Endometrial microvascular endothelial cells (primary cell): ENCODE results near the gene PROM2. TPM values are rescaled to one million over a fixed set of nuclear protein-coding genes. Genes with fewer than 3 reads are reported as not detected.

ENCODE experiments used
- in situ Hi-C: cut with HindIII; loops from 2 replicates; pipeline ENCODE4 v1.10.0; 2017; ENCODE audit warnings: low sequenced_read_pairs, low pct_unique_long_range_greater_than_20kb; ENCODE audit errors: inconsistent ontology term
- total RNA-seq: library from RNA; depleted of rRNA; stranded (reverse); fragments of >200 nt; gene quantifications from one replicate; pipeline ENCODE4 v1.2.3, GENCODE V29; 2015; ENCODE audit errors: inconsistent ontology term

PROM2 gene
- total RNA-seq, 1 donor from 2014 or later = not detected

DNA sequence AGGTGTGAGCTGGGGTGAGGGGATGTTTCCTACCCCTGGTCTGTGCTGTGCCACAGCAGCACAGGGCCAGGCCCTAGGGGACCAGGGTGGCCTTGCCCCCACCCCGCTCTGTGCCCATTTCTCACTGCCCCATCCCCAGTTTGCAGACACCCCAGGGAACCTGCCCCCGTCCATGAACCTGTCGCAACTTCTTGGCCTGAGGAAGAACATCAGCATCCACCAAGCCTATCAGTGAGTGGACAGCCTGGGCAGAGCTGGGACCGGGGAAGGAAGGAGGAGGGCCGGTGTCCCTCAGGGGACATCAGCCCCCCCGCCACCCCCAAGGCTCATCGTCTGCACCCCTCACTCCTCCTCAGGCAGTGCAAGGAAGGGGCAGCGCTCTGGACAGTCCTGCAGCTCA lies 7.5 kb downstream of the PROM2 start:
- in situ Hi-C loops = no loop called here

DNA sequence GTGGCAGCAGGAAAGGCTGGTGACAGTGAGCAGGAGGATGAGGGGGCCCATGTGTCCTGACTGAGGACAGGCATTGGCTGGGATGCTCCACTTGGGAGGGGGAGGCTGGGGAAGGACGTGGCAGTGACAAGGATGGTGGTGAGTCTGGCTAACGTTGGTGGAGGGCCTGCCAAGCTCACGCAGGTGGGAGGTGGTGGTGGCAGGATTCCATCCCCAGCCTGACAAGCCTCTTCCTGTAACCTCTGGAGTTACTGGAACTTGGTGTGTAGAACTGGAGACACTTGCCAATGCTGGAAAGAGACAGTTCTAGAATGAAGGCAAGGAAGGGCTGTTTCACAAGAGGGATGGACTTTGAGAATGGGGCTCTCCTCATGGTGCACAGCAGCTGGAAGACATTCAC lies 8.2 kb downstream of the PROM2 start:
- in situ Hi-C loops = no loop called here

DNA sequence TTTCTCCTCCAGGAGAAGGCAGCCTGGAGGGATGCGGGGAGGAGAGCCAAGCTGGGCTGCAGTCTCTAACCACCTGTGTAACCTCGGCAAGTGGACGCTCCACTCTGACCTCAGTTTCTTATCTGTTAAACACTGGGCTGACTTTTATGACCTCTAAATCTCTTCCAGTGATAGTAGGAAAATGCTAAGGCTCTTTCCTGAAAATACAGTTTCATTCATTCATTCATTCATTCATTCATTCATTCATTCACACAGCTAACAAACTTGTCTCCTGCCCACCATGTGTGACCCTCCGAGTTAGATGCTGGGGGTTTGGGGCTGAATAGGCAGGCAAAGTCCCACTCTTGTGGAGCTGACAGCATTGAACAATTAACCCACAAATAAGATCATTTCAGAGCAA lies 9.3 kb downstream of the PROM2 start:
- in situ Hi-C loops = no loop called here

DNA sequence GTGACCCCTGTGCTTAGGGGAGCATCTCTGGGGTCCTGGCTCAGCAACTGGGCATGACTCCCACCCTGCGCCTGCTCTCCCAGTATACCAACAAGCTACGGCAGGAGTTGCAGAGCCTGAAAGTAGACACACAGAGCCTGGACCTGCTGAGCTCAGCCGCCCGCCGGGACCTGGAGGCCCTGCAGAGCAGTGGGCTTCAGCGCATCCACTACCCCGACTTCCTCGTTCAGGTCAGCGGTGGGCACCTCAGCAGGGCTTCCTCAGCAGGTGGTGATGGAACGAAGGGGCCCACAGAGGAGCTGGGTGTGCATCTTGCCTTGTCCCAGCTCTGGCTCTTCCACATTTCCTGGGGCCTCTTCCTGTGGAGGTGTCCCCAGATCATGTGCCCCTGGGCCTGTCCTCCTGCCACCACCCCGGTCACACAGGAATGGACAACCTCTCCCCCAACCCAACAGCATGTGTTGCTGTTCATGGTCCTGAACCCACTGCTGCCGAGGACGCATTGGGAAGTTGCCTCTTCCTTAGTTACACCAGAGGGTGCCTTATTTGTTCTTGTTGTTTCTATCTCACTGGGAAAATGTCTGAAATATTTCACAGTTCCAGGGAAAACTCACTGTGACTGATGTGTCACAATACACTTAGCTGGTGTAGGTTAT lies 10.8 kb downstream of the PROM2 start:
- in situ Hi-C loops = no loop called here

DNA sequence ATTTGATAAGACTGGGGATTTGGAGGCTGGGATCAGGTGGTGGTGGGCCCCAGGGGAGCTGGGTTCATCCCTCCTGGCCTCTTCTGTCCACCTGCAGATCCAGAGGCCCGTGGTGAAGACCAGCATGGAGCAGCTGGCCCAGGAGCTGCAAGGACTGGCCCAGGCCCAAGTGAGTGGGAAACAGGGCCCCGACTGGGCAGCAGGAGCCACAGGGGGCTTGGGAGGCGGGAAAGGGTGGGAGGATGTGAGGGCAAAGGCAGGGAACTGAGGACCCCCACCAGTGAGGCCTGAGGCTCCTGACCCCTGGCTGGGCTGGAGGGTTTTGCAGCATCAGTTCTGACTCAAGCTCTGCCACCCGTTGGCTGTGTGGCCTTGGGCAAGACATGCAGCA lies 11.3 kb downstream of the PROM2 start:
- in situ Hi-C loops = no loop called here

DNA sequence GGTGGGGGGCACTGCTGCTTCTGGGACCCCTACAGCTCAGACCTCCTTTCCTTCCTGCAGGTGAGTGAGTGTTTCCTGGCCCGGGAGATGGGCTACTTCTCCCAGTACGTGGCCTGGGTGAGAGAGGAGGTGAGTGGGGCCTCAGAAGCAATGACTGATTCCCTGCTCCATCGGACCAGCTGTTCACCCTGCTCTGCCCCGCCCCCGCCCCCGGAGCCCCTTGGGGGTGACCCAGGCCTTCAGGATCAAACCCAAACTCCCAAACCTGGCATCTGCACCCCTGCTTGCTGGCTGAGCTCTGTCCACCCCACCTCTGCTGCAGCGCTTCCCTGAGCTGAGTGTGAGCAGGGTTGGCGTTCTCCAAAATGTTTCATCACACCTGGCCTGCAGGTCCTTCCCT lies 13.1 kb downstream of the PROM2 start:
- in situ Hi-C loops = no loop called here

DNA sequence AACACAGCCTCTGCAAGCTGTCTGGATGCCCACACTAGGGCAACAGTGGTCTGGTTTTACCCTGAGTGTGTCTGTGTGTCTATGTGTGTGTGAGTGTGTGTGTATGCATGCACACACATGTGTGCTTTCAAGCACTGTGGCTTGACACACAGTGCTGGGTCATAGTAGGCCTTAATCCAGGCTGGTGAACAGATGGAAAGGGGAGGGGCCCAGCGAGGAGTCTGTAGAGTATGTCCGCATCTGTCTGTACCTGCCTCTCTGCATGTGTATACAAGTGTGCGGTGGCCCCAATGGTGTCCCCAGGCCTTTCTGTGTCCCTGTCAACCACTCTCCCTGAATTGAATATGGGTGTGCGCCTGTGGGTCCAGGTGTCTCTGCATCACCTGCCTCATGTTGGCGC lies 13.6 kb downstream of the PROM2 start:
- in situ Hi-C loops = no loop called here

DNA sequence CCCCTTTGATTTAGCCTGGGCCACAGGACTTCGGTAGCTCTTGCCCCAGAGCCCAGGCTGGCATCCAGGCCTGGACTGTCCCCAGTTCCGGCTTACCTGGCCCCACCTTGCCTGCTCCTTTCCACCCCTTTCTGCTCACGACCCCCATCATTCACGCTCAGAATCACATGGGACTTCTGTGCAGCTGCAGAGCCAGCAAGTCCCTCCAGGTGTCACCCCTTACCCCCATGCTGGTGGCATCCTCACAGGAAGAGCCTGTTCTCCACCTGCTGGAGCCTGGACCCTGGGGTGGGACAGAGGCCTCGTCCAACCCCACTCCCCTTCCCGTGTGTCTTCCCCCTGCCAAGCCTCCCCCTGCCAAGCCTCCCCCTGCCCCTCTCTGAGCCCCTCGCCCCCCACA lies 15.0 kb downstream of the PROM2 start:
- in situ Hi-C loops = no loop called here

DNA sequence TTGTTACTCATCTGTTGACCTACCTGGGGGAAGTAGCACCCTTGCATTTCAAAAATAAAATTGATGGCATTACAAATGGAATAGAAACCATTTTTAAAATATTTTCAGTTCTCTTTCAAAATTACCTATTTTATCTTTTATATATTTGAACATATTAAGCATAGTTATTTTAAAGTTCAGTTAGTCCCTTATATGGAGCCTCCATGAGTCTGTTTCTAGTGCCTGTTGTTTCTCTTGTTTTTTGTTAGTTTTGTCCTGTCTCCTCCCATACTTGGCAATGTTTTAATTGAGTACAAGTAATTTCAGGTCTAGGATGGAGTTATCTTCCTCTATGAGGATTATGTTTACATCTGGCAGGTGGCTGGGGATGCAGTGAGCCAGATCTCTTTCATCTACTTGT lies 17.0 kb downstream of the PROM2 start:
- in situ Hi-C loops = no loop called here

DNA sequence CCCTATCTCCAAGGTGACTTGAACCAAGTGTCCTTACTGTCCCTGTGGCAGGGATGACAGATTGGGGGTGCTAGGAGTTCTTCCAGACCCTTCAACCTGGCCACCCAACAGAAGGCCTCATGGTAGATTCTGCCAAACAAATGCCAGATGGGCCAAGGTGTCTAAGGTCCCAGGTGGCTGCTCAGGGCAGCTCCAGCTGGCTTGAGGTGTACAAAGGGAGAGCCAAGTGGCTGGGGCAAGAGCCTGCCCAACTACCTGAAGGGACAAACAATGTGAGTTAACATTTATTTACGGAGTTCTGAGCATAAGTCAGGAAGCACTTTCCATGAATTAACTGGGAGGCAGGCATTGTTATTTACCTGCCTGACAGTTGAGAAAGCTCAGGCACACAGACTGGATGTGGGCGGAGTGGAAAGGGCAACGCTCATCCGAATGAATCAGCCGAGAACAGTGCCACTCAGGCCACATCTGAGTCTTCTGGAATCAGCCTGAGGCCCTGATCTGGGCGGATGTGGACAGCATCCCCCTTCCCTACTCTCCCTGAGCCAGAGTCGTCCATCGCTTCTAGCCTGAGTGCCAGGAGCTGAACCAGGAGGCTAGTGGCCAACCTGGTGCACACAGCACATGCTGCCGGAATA lies 18.5 kb downstream of the PROM2 start:
- in situ Hi-C loops = no loop called here

DNA sequence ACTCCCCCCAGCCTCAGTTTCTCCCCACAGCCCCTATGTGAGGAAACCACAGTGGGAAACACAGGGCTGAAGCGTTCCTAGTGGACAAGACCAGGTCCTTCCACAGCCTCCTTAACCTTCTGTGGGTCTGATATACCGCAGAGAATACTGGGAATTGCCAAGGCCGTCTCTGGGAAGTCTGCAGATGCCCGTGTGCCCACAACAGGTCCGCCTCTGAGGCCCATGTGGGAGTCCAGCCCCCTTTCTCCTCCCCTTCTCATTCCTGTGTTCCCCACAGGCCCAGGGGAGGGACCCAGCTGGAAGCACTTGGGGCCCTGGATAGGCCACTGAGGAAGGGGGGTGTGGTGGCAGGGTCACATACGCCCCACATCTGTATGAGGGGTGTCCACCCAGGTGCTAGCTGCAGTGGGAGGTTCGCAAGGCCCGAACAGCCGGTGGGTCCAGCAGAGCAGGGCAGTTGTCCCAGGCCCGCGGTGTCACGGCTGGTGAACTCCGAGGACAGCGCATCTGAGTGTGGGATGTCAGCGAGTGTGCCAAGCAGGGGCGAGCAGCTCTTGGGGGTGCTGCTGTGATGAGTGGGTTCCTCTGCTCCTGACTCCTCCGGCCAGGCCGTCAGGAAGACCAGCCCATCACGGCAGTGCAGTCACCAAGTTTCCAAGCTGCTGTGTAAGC lies 20.5 kb downstream of the PROM2 start:
- in situ Hi-C loops = no loop called here

DNA sequence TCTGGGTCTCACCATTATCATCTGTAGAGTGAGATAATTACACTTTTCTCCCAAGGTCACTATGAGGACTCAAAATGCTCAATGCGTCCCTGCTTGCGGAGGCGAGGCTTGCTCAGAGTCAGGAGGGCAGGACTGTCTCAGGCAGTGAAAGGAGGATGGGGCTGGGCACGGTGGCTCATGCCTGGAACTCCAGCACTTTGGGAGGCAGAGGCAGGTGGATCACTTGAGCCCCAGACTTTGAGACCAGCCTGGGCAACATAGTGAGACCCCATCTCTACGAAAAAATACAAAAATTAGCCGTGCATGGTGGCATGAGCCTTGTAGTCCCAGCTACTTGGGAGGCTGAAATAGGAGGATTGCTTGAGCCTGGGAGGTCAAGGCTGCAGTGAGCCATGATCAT lies 21.1 kb downstream of the PROM2 start:
- in situ Hi-C loops = no loop called here

DNA sequence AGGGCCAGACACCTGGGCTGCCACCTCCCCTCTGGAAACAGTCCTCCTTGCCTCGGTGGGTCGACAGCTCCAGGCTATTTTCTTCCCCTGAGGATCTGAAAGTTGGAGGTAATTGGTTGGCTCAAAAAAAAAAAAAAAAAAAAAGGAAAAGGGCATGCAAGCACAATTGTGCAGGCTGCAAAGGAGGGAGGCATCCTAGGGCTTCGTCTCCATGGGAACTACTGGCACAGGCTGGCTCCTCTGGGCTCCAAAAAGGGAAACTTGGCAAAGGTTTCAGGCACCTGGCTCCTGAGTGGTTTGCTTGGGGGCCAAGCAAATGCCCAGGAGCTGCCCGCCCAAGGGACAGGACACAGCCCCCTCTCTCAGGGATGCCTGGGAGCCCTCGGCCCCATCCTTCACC lies 21.8 kb downstream of the PROM2 start:
- in situ Hi-C loops = no loop called here

DNA sequence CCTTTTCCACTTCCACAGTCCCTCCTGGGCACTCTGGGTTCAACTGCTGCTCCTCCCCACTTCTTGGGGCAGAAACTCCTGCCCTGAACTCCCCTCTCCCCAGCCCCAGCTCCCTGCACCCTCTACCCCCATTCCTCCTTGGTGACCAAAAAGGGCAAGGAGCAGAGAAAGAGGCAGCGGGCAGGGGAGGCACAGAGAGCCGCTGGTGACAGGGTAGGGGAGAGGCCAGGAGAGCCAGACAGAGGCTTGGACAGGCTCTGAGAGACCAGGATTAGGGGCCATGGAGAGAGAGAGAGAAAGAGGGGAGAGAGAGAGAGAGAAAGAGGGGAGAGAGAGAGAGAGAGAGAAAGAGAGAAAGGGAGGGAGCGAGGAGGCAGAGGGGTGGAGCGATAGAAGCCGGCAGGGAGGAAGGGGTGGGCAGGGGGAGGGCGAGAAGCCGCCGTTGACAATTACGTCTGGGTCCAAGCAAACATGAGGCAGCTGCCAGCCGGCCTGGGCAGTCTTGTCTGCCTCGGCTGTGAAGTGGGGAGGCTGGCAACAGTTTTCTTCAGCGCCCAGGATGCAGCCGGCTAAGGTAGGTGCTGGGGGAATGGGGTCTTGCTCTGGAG lies 22.7 kb downstream of the PROM2 start, which contains the start of gene KCNIP3:
Gene KCNIP3, plus strand, starts transcription at position 468 of the 608 bp plus-strand sequence. Its CDS starts 92 bp downstream, at position 560.
- in situ Hi-C loops = no loop called here

DNA sequence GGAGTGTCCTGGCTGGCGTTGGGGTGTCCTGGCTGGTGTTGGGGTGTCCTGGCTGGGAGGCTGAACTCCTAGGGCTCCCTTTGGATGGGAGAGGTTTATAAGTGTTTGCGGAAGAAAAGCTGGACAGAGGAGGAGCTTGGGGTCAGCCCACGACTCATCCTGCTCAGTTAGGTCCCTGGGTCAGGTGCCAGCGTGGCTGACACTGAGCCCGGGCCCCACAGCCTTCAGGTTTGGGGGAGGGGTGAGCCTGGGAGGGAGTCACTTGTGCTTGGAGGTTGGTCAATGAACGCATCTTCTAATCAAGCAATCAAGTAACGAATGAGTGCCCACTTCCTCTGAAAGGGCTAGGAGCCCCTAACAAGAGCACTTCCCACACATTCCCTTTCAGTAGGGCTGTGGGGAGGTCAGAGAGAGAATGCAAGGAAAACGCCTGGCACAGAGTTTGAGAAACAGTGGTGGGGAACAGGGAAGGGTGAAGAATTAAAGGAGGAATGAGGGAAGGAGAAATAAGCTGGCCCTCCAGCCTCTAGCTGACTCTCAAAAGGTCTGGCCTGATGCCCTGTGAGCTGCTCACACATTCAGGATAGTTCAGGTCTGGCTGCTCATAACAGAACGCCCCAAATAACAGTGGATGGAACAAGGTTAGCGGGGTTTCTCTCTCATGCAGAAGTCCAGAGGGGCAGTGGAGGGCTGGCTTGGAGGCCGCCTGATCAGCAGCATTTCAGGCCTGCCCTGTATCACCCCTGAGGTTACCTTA lies 23.6 kb downstream of the PROM2 start:
- in situ Hi-C loops = no loop called here

DNA sequence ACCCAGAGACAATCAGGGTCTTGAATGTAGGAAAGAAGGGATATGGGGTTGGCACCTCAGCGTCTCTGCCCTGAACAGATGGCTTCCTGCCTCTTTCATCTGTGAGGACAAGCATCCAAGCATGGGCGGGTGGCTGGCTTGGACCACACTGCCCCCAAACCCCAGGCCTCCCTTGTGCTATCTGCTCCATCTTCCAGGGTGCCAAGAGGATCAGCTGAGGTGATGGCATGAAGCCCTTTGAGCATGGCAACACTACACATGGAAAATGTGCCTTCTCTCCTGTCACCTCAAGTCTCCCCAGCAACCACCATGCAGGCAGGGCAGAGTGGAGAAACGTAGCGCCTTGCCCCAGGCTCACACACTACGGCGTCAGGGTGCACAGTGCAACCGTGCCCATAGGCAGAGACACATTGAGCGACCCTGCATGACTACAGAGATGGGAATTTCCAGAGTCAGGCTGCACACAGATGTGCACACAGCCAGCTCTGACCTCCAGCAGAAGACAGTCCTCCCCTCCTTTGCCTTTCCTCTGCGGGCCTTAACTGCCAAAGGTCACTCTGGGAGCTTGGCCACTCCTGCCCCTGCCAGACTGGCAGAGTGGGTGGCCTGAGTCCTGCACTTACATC lies 24.4 kb downstream of the PROM2 start:
- in situ Hi-C loops = no loop called here

DNA sequence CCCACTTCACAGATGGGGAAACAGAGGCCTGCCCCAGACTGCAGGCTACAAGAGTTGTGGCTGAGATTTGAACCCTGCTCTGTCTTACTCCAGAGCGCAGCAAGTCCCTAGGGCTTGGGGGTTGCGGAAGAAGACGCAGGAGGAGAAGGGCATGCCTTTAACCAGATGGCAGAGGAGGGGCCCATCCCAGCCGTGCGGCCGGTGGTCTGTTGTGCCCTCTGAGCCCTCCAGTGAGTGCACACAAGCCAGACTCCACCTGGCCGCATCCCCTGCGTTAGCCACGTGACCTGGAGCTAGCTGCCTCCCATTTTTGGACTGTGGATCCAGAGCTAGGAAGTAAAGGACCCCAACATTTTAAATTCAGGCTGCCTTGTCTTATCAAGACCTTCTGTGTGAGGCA lies 25.7 kb downstream of the PROM2 start:
- in situ Hi-C loops = no loop called here

DNA sequence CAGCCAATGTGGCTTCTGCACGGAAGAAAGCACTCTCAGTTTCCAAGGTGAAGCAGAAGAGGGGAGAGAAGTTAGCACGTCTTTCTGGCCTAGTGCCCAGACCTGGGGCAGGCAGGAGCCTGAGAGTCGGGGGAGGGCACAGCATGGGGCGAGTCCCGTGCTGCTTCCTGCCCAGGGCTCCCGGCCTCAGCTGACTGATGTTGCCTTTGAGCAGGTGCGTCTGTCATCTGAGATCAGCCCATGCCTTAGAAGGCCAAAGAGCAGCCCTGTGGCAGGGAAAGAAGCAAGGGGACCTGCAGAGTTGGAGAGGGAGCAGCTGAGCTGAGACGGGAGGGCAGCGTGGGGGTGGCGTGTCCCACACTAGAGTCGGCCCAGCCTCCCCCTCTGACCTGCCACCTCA lies 26.2 kb downstream of the PROM2 start:
- in situ Hi-C loops = no loop called here

DNA sequence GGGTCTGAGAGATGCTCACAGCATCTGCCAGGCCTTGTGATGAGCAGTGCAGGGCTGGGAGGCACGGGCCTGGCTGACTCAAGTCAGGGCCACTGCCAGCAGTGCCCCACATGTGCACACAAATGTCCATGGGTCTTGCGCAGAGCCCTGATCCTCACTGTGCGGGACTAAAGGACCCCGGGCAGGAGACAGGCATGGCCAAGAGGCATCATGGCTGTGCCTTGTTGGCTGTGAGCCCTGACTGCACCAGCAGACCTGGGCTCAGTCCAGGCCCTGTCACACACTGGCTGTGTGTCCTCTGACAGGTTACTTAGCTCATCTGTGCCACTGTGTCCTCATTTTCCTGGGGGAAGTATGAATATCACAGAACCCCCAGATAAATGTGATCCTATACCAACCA lies 26.9 kb downstream of the PROM2 start:
- in situ Hi-C loops = no loop called here
